GM21367 (cell line): Measurements from ENCODE around the gene ZSCAN5B.
"Not testable (repeated sequence)": the region's sequence is repeated elsewhere in the genome, so short reads cannot be mapped to it uniquely, and the experiment has no call there.

Experiments
- ATAC-seq: cut with Tn5 transposase; IDR thresholded peaks from one replicate; pipeline ENCODE4 v1.9.1; 2021; ENCODE audit not compliant: unreplicated experiment

Gene ZSCAN5B, protein sequence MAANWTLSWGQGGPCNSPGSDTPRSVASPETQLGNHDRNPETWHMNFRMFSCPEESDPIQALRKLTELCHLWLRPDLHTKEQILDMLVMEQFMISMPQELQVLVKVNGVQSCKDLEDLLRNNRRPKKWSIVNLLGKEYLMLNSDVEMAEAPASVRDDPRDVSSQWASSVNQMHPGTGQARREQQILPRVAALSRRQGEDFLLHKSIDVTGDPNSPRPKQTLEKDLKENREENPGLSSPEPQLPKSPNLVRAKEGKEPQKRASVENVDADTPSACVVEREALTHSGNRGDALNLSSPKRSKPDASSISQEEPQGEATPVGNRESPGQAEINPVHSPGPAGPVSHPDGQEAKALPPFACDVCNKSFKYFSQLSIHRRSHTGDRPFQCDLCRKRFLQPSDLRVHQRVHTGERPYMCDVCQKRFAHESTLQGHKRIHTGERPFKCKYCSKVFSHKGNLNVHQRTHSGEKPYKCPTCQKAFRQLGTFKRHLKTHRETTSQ

GRCh38 chr19:56197646-56198045 lies at the start of gene ZSCAN5B:
Gene ZSCAN5B (minus strand): TSS chr19:56197783. CDS start chr19:56193052, 4,731 bp downstream.
- not testable (repeated sequence) for ATAC-seq

GRCh38 chr19:56245764-56246163 lies 48.2 kb upstream of the ZSCAN5B start:
- ATAC-seq: not testable (repeated sequence)

GRCh38 chr19:56245121-56245740 lies 47.6 kb upstream of the ZSCAN5B start:
- ATAC-seq: no peak

DNA sequence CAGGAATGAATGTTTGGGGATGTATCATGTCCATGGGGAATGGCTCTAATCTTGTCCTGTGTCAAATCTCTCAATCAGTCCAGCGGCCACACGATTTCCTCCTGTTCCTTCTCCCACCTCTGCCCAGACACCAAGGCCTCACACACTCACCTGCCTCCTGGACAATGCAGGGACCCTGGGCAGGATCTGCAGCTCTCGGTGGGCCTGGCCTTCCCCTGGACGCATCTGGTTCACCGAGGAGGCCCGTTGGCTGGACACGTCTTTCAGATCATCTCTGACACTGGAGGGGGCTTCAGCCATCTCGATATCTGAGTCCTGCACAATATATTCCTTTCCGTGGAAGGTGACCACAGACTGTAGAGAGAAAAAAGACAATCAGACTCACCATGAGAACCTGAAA lies 25.9 kb upstream of the ZSCAN5B start:
- no peak for ATAC-seq

- ATAC-seq: no peak
Measured at GRCh38 chr19:56222901-56223300, 25.3 kb upstream of the ZSCAN5B start.

DNA sequence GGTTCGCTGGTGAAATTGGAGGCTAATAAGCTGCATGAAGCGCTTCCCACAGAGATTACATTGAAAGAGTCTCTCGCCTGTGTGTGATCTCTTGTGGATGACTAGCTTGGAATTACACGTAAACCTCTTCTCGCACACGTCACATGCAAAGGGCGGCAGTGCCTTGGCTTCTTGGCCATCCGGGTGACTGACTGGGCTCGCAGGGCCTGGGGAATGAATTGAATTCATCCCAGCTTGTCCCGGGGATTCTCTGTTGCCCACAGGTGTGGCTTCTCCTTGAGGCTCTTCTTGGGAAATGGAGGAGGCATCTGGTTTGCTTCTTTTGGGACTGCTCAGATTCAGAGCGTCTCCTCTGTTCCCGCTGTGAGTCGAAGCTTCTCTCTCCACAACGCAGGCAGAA lies 24.3 kb upstream of the ZSCAN5B start:
- no peak for ATAC-seq

DNA sequence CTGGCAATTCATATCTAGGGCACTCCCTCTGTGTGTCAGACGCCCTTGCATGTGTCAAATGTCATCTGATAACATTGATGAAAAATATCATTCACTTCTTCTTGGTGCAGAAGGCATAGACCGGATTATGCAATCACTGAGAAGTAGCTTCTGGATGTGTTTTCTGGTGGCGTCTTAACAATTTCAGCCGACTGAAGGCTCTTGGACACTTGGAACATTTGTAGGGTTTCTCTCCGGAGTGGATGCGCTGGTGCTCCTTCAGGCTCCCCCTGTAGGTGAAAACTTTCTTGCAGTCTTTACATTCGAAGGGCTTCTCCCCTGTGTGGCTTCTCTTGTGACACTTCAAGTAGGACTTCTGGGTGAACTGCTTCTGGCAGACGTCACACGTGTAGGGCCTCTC lies 23.9 kb upstream of the ZSCAN5B start:
- not testable (repeated sequence) for ATAC-seq

GRCh38 chr19:56218961-56219360 lies 21.4 kb upstream of the ZSCAN5B start:
- ATAC-seq: no peak

DNA sequence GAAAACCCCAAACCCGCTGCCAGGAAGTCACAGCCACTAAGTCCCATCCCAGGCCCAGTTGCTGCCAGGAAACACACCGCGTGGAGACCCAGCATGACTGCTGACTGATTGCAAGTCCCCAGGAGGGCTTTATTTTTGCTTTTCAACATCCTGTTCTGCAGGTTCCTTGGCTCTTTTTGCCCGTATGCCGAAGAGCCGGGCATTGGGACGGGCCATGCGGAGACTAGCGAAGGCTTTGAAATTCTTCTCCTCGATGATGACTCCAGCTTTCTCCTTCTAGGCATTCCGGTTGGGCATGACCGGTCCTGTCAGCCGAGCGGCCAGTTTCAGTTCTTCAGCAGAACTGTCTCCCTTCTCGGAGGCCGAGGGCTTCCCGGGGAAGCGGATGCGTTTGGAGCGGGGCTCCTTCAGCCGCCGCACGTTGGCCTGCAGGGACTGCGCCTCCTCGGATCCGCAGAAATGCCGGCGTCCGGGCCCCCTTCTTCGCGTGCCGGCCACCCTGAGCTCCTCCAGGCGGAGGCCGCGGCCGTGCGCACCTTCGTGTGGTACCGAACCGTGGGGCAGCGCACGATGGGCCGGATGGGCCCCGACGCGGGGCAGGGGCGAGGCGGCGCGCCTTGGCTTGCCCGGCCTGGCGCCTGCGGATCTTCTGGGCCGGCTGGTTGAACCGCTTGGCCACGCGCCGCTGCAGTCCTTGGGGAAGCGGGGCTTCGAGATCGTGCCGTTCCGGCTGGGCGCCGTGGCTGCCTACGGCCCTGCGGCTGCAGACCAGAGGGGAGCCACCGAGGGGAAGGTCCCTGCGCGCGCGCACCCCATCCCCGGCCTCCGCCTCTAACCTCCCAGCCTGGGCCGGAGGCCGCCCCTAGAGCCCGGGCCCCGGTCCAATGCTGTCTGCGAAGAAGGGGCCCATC lies 19.7 kb upstream of the ZSCAN5B start:
- no peak for ATAC-seq

GRCh38 chr19:56211718-56212117 lies 14.1 kb upstream of the ZSCAN5B start:
- ATAC-seq: no peak

DNA sequence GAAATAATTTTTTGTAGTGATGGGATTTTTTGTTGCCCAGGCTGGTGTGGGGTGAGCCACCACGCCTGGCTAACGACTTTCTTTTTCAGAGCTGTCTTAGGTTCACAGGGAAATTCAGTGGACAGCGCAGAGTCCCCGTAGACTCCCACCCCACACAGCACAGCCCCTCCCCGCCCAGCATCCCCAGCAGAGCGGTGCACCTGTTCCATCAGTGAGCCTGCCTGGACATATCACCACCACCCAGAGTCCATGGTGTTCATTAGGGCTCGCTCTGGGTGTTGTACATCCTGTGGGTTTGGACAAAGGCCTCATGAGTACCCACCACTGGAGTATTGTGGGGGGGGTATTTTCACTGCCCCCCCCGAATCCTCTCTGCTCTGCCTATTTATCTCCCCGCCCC lies 12.5 kb upstream of the ZSCAN5B start:
- ATAC-seq: not testable (repeated sequence)

GRCh38 chr19:56209091-56209490 lies 11.5 kb upstream of the ZSCAN5B start:
- ATAC-seq: no peak

- ATAC-seq: not testable (repeated sequence)
Measured at GRCh38 chr19:56207581-56207980, 10.0 kb upstream of the ZSCAN5B start.

DNA sequence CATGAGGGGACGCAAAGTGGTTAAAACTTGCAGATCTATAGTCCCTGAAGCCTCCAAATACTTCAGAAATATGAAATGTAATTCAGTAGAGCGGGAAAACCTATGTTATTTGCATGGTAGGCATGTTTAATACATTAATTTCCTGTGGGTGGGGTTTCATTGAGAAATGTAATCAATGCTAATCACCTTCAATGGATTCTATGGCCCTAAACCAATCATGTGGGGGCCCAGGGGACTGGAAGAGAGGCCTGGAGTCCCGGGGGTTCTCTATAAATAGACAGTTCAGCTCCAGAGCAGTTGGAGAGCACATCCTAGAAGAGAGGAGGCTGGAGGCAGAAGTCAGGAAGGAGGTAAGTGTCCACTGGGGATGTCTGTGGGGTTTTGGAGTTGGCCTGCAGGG lies 4.4 kb upstream of the ZSCAN5B start, which contains the start of gene ZSCAN5C:
TSS of gene ZSCAN5C (plus strand) at position 301 of the 400 bp plus-strand sequence. CDS start 3,641 bp downstream, outside the sequence.
- no peak for ATAC-seq

- ATAC-seq: no peak
Measured at GRCh38 chr19:56199687-56200086, 2.1 kb upstream of the ZSCAN5B start.

GRCh38 chr19:56193981-56194640 lies 3.5 kb downstream of the ZSCAN5B start:
- no peak for ATAC-seq

GRCh38 chr19:56191711-56192110 lies 5.9 kb downstream of the ZSCAN5B start:
- ATAC-seq: no peak

DNA sequence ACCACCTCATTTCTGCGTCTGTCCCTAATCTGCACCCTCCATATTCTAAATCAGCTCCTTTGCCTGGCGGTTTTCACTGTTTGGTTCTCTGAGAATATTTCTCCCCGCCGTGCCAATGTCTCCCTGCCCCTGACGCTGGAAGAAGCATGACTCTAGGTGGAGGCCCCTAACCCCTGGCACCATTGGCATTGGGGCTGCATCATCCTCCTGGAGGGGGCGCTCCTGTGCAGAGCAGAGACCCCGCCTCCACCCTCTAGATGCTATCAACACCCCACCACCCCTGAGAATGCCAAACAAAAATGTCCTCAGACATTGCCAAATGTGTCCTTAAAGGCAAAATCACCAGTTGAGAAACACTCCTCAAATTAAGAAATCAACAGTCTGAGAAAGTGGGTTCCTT lies 6.5 kb downstream of the ZSCAN5B start:
- ATAC-seq: no peak

GRCh38 chr19:56189785-56190184 lies 7.8 kb downstream of the ZSCAN5B start:
- ATAC-seq: no peak

DNA sequence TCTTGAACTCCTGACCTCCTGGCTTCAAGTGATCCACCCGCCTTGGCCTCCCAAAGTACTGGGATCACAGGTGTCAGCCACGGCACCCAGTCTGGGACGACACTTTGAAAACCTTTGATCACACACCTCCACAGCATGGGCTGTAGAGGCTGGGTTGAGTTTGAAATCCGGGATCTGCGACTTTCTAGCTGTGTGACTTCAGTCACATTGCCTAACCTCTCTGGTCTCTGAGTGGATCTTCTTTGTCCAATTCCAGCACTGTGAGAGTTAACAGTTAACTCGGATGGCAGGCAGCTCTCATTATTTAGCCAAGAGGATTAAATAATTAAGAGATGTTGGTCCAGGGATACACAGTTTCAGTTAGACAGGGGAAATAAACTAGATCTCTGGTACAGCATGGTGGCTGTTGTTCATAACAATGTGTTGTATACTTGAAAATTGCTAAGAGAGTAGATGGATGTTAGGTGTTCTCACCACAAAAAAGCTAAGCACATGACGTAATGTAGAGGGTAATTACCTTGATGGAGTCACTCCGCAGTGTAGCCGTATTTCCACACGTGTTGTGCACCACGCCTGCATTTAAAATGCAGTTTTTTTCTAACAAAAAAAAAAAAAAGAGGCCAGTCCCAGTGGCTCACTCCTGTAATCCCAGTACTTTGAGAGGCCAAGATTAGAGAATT lies 19.9 kb downstream of the ZSCAN5B start:
- no peak for ATAC-seq
